Measurements from ENCODE around the gene CRABP1. TPM values are rescaled to one million over a fixed set of nuclear protein-coding genes. Genes with fewer than 3 reads are reported as not detected.

The CRABP1 gene
- total and polyA plus RNA-seq, 4 donors: not detected

GRCh38 chr15:78351539-78351938, 11.4 kb downstream of the CRABP1 start:
- no peaks in the 10 kb centered on the region for H3K27me3 ChIP-seq (ENCODE audit: control insufficient read depth in 4 of 4, insufficient read depth in 4 of 4, low read length in 3 of 4)
- H3K9me3 ChIP-seq (ENCODE audit: control insufficient read depth in 4 of 4, low read length in 3 of 4): no peaks in the 10 kb centered on the region
- TF ChIP-seq FOXA1 (IDR thresholded peaks at IDR 0.05) (no peak), ATF3 (IDR thresholded peaks at IDR 0.05) (no peak), HNF4A (conservative IDR thresholded peaks at IDR 0.05) (no peak), EGR1 (IDR thresholded peaks at IDR 0.05; ENCODE audit: low read depth in 2 of 2) (no peak), YY1 (IDR thresholded peaks at IDR 0.05) (no peak), GABPA (IDR thresholded peaks at IDR 0.05 in 1 of 2, conservative IDR thresholded peaks at IDR 0.05 in 1 of 2) (no peak), CTCF (IDR thresholded peaks at IDR 0.05; ENCODE audit: low read depth, low read length, missing input control) (no peak), RXRA (IDR thresholded peaks at IDR 0.05) (no peak), SP1 (IDR thresholded peaks at IDR 0.05) (no peak), RAD21 (IDR thresholded peaks at IDR 0.05) (no peak), NR2F2 (IDR thresholded peaks at IDR 0.05) (no peak), TAF1 (conservative IDR thresholded peaks at IDR 0.05) (no peak), MAX (IDR thresholded peaks at IDR 0.05) (no peak), JUND (IDR thresholded peaks at IDR 0.05) (no peak), HNF4G (IDR thresholded peaks at IDR 0.05) (no peak), ZBTB33 (IDR thresholded peaks at IDR 0.05) (no peak), REST (IDR thresholded peaks at IDR 0.05) (no peak)
- 89% methylated on average over 3 of the region's 3 CpGs for WGBS
- H3K4me1 ChIP-seq (ENCODE audit: control insufficient read depth in 4 of 4, insufficient read depth in 4 of 4, low read length in 3 of 4): no peaks in the 10 kb centered on the region
- no peaks in the 10 kb centered on the region for H3K36me3 ChIP-seq (ENCODE audit: control insufficient read depth in 4 of 4, insufficient read depth in 3 of 4, low read depth in 1 of 4, low read length in 3 of 4)
- H3K27ac ChIP-seq (ENCODE audit: low read depth in 1 of 2, low read length in 2 of 2): no peak overlapping the region
- DNase-seq (ENCODE audit: low spot score): no peak
- no peak overlapping the region for H3K9ac ChIP-seq (ENCODE audit: low read depth in 1 of 2, low read length in 2 of 2)
- H3K4me3 ChIP-seq (ENCODE audit: low read depth in 1 of 3, low read length in 3 of 3): no peak overlapping the region

- Histone ChIP-seq H3K27me3 (ENCODE audit: control insufficient read depth in 4 of 4, insufficient read depth in 4 of 4, low read length in 3 of 4) (no peaks in the 10 kb centered on the region), H3K9me3 (ENCODE audit: control insufficient read depth in 4 of 4, low read length in 3 of 4) (no peaks in the 10 kb centered on the region), H3K27ac (ENCODE audit: low read depth in 1 of 2, low read length in 2 of 2) (no peak overlapping the region), H3K4me3 (ENCODE audit: low read depth in 1 of 3, low read length in 3 of 3) (no peak overlapping the region), H3K4me1 (ENCODE audit: control insufficient read depth in 4 of 4, insufficient read depth in 4 of 4, low read length in 3 of 4) (no peaks in the 10 kb centered on the region), H3K9ac (ENCODE audit: low read depth in 1 of 2, low read length in 2 of 2) (no peak overlapping the region), H3K36me3 (ENCODE audit: control insufficient read depth in 4 of 4, insufficient read depth in 3 of 4, low read depth in 1 of 4, low read length in 3 of 4) (no peaks in the 10 kb centered on the region)
- DNase-seq (ENCODE audit: low spot score): no peak
- 76% methylated on average over 4 of the region's 4 CpGs for WGBS
- TF ChIP-seq ATF3 (IDR thresholded peaks at IDR 0.05) (no peak), FOXA2 (IDR thresholded peaks at IDR 0.05) (no peak), HNF4A (conservative IDR thresholded peaks at IDR 0.05) (no peak), ZBTB33 (IDR thresholded peaks at IDR 0.05) (no peak), JUND (IDR thresholded peaks at IDR 0.05) (no peak), HNF4G (IDR thresholded peaks at IDR 0.05) (no peak), RAD21 (IDR thresholded peaks at IDR 0.05) (no peak), MAX (IDR thresholded peaks at IDR 0.05) (no peak), EGR1 (IDR thresholded peaks at IDR 0.05; ENCODE audit: low read depth in 2 of 2) (no peak), SP1 (IDR thresholded peaks at IDR 0.05) (no peak), FOXA1 (IDR thresholded peaks at IDR 0.05) (no peak), NR2F2 (IDR thresholded peaks at IDR 0.05) (no peak), RXRA (IDR thresholded peaks at IDR 0.05) (no peak)
Observed at GRCh38 chr15:78353093-78353492, 12.9 kb downstream of the CRABP1 start.
